Measurements from ENCODE around the gene TEX30. TPM values are rescaled to one million over a fixed set of nuclear protein-coding genes. Genes with fewer than 3 reads are reported as not detected.
A peak's percentile ranks its signal among the peaks of the same experiment; 100 is the strongest.

TEX30 gene
- total and polyA plus RNA-seq, 2 experiments from 2014 or later, result 4.9 to 10.8 TPM

GRCh38 chr13:102814793-102815192, 41.2 kb upstream of the TEX30 start:
- DNase-seq (ENCODE audit: low read depth in 1 of 2, low spot score in 1 of 2), result no peak
- Histone ChIP-seq H3K27me3 (no peaks in the 10 kb centered on the region), H3K4me3 (no peak overlapping the region), H3K4me1 (ENCODE audit: low read depth) (peaks cover 9% of the 10 kb centered on the region), H3K27ac (no peak overlapping the region), H3K36me3 (peaks cover 2% of the 10 kb centered on the region), H3K9me3 (ENCODE audit: low read depth) (no peaks in the 10 kb centered on the region)
- no peak for TF ChIP-seq CTCF (IDR thresholded peaks at IDR 0.05; ENCODE audit: low read depth, low read length)

- Histone ChIP-seq H3K36me3 (peaks cover 2% of the 10 kb centered on the region), H3K4me1 (ENCODE audit: low read depth) (peaks cover 9% of the 10 kb centered on the region), H3K27me3 (no peaks in the 10 kb centered on the region), H3K27ac (no peak overlapping the region), H3K9me3 (ENCODE audit: low read depth) (no peaks in the 10 kb centered on the region), H3K4me3 (no peak overlapping the region)
- DNase-seq (ENCODE audit: low read depth in 1 of 2, low spot score in 1 of 2), result no peak
- no peak for TF ChIP-seq CTCF (IDR thresholded peaks at IDR 0.05; ENCODE audit: low read depth, low read length)
These were observed 40.5 kb upstream of the TEX30 start for GRCh38 chr13:102814025-102814607.

GRCh38 chr13:102812611-102813287, 39.2 kb upstream of the TEX30 start:
- TF ChIP-seq CTCF (IDR thresholded peaks at IDR 0.05; ENCODE audit: low read depth, low read length), result no peak
- Histone ChIP-seq H3K27ac (no peak overlapping the region), H3K36me3 (peaks cover 6% of the 10 kb centered on the region), H3K9me3 (ENCODE audit: low read depth) (no peaks in the 10 kb centered on the region), H3K27me3 (no peaks in the 10 kb centered on the region), H3K4me3 (no peak overlapping the region), H3K4me1 (ENCODE audit: low read depth) (peaks cover 9% of the 10 kb centered on the region)
- DNase-seq (ENCODE audit: low read depth in 1 of 2, low spot score in 1 of 2), result peak in 1 of 2 donors; percentile 49

GRCh38 chr13:102807699-102808098, 34.1 kb upstream of the TEX30 start:
- H3K27me3 ChIP-seq, result no peaks in the 10 kb centered on the region
- no peaks in the 10 kb centered on the region for H3K9me3 ChIP-seq (ENCODE audit: low read depth)
- H3K4me1 ChIP-seq (ENCODE audit: low read depth), result no peaks in the 10 kb centered on the region
- peaks cover 4% of the 10 kb centered on the region for H3K36me3 ChIP-seq
- TF ChIP-seq CTCF (IDR thresholded peaks at IDR 0.05; ENCODE audit: low read depth, low read length), result no peak
- H3K27ac ChIP-seq, result no peak overlapping the region
- H3K4me3 ChIP-seq, result no peak overlapping the region
- no peak for DNase-seq (ENCODE audit: low read depth in 1 of 2, low spot score in 1 of 2)

- no peaks in the 10 kb centered on the region for H3K9me3 ChIP-seq (ENCODE audit: low read depth)
- DNase-seq (ENCODE audit: low read depth in 1 of 2, low spot score in 1 of 2), result no peak
- H3K27me3 ChIP-seq, result no peaks in the 10 kb centered on the region
- no peak overlapping the region for H3K27ac ChIP-seq
- no peaks in the 10 kb centered on the region for H3K4me1 ChIP-seq (ENCODE audit: low read depth)
- H3K36me3 ChIP-seq, result peaks cover 4% of the 10 kb centered on the region
- no peak for TF ChIP-seq CTCF (IDR thresholded peaks at IDR 0.05; ENCODE audit: low read depth, low read length)
- H3K4me3 ChIP-seq, result no peak overlapping the region
These were observed 32.1 kb upstream of the TEX30 start for GRCh38 chr13:102805680-102806079.

Measured in cardiac muscle cell (in vitro differentiated cells and primary cell).